Cardiac ventricle fibroblast (primary cell): ENCODE measurements around the gene GPR50. TPM values are rescaled to one million over a fixed set of nuclear protein-coding genes. Genes with fewer than 3 reads are reported as not detected.

Source experiments
- total RNA-seq: library from RNA; depleted of rRNA; stranded (reverse); fragments of >200 nt; gene quantifications from 2 replicates; pipeline ENCODE4 v1.2.3, GENCODE V29; 2015

Gene GPR50
- total RNA-seq: not detected in 2 replicates

GRCh38 chrX:151176231-151176750 is at the start of gene GPR50:
GPR50 (plus strand) TSS chrX:151176584; CDS start chrX:151176722, 138 bp downstream.

Other genes starting within 250 kb of the GPR50 start
- 3.4 and 4.1 TPM in 2 replicates for gene HMGB3, start 193.2 kb upstream of the GPR50 start, total RNA-seq
- 15.9 and 20.5 TPM in 2 replicates for gene VMA21, start 220.6 kb downstream of the GPR50 start, total RNA-seq